ENCODE measurements around the gene NLRX1.

Gene NLRX1

DNA sequence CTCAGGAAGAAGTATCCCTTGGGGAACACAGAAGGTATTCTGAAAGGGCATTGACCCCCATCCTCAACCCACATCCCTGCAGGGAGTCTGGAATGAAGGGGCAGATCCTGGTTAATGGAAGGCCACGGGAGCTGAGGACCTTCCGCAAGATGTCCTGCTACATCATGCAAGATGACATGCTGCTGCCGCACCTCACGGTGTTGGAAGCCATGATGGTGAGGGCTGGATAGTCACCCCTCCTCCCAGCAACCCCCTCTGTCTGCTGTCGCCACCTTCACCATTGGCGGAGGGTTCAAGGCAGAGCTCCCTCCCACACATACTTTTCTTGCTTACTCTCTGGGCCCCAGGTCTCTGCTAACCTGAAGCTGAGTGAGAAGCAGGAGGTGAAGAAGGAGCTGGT is 14.3 kb upstream of the NLRX1 start:
- TF ChIP-seq FOXM1 (IDR thresholded peaks at IDR 0.05; ENCODE audit: borderline replicate concordance, low read depth) (no peak), CREB1 (IDR thresholded peaks at IDR 0.05; ENCODE audit: low read depth) (no peak), EGR1 (IDR thresholded peaks at IDR 0.05) (no peak), TEAD4 (IDR thresholded peaks at IDR 0.05) (no peak), ZBTB7A (IDR thresholded peaks at IDR 0.05; ENCODE audit: low read depth) (no peak), CEBPB (IDR thresholded peaks at IDR 0.05) (no peak), EP300 (IDR thresholded peaks at IDR 0.05; ENCODE audit: borderline replicate concordance) (no peak), TCF12 (IDR thresholded peaks at IDR 0.05; ENCODE audit: low read depth) (no peak), NFIC (IDR thresholded peaks at IDR 0.05) (no peak), YY1 (IDR thresholded peaks at IDR 0.05; ENCODE audit: low read depth) (no peak), RAD21 (IDR thresholded peaks at IDR 0.05; ENCODE audit: low read depth) (no peak), TAF1 (IDR thresholded peaks at IDR 0.05; ENCODE audit: low read depth) (no peak)
- TF ChIP-seq, protein P1, sequence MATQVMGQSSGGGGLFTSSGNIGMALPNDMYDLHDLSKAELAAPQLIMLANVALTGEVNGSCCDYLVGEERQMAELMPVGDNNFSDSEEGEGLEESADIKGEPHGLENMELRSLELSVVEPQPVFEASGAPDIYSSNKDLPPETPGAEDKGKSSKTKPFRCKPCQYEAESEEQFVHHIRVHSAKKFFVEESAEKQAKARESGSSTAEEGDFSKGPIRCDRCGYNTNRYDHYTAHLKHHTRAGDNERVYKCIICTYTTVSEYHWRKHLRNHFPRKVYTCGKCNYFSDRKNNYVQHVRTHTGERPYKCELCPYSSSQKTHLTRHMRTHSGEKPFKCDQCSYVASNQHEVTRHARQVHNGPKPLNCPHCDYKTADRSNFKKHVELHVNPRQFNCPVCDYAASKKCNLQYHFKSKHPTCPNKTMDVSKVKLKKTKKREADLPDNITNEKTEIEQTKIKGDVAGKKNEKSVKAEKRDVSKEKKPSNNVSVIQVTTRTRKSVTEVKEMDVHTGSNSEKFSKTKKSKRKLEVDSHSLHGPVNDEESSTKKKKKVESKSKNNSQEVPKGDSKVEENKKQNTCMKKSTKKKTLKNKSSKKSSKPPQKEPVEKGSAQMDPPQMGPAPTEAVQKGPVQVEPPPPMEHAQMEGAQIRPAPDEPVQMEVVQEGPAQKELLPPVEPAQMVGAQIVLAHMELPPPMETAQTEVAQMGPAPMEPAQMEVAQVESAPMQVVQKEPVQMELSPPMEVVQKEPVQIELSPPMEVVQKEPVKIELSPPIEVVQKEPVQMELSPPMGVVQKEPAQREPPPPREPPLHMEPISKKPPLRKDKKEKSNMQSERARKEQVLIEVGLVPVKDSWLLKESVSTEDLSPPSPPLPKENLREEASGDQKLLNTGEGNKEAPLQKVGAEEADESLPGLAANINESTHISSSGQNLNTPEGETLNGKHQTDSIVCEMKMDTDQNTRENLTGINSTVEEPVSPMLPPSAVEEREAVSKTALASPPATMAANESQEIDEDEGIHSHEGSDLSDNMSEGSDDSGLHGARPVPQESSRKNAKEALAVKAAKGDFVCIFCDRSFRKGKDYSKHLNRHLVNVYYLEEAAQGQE (IDR thresholded peaks at IDR 0.05; ENCODE audit: low read depth): no peak
- TF ChIP-seq, protein P2, sequence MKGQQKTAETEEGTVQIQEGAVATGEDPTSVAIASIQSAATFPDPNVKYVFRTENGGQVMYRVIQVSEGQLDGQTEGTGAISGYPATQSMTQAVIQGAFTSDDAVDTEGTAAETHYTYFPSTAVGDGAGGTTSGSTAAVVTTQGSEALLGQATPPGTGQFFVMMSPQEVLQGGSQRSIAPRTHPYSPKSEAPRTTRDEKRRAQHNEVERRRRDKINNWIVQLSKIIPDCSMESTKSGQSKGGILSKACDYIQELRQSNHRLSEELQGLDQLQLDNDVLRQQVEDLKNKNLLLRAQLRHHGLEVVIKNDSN (IDR thresholded peaks at IDR 0.05): no peak
- TF ChIP-seq, protein P3, sequence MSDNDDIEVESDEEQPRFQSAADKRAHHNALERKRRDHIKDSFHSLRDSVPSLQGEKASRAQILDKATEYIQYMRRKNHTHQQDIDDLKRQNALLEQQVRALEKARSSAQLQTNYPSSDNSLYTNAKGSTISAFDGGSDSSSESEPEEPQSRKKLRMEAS (IDR thresholded peaks at IDR 0.05): no peak

DNA sequence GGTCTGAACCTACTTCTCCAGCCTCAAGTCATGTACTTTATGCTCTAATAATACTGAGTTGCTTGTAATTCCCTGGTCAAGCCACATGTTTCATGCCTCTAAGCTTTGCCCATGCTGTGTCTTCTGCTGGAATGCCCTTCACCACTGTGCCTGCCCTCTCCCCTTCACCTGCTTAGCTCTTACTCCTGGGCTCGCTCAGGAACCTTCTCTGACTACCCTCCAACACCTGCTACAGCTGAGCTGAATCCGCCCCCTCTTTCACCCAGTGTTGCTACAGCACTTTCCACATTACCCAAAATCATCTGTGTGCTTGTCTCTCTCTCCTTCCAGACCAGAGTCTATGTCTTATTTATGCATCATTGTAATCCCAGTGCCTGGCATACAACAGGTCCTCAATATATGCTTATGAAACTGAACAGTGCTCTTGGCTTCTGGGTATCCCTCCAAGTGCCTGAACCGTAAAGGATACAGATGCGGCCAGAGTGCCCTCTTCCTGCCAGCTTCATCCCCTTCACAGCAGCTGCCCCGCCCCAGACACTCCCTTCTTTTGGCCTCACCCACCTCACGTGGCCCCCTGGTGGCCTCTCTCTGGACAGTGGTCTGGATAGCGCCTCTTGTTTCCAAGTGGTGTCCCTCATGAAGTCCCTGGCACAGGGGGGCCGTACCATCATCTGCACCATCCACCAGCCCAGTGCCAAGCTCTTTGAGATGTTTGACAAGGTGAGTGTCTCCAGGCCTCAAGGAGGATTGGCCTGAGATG is 12.6 kb upstream of the NLRX1 start:
- TF ChIP-seq, protein P2 (IDR thresholded peaks at IDR 0.05): 0 out of 2 replicates have a peak, but pooled peaks have one; percentile 31
- TF ChIP-seq, protein P3 (IDR thresholded peaks at IDR 0.05): no peak

DNA sequence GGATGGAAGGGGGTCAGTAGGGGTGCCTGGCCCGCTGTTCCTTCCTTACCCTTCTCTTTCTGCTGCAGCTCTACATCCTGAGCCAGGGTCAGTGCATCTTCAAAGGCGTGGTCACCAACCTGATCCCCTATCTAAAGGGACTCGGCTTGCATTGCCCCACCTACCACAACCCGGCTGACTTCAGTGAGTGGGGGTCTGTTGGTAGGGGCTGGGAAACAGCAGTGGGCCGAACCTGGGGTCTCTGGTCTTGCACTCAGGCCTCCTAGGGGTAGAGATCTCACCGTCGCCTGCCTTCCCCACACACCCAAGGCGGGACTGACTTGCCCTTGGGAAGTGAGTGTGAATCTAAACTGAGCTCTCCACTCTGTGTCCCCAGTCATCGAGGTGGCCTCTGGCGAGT is 12.0 kb upstream of the NLRX1 start:
- TF ChIP-seq, protein P3 (IDR thresholded peaks at IDR 0.05): no peak
- TF ChIP-seq FOXM1 (IDR thresholded peaks at IDR 0.05; ENCODE audit: borderline replicate concordance, low read depth) (no peak), CREB1 (IDR thresholded peaks at IDR 0.05; ENCODE audit: low read depth) (no peak), NFIC (IDR thresholded peaks at IDR 0.05) (no peak), EGR1 (IDR thresholded peaks at IDR 0.05) (no peak), EP300 (IDR thresholded peaks at IDR 0.05; ENCODE audit: borderline replicate concordance) (no peak), TEAD4 (IDR thresholded peaks at IDR 0.05) (no peak), RAD21 (IDR thresholded peaks at IDR 0.05; ENCODE audit: low read depth) (no peak), TAF1 (IDR thresholded peaks at IDR 0.05; ENCODE audit: low read depth) (no peak), YY1 (IDR thresholded peaks at IDR 0.05; ENCODE audit: low read depth) (no peak), TCF12 (IDR thresholded peaks at IDR 0.05; ENCODE audit: low read depth) (no peak), ZBTB7A (IDR thresholded peaks at IDR 0.05; ENCODE audit: low read depth) (no peak), CEBPB (IDR thresholded peaks at IDR 0.05) (no peak)
- TF ChIP-seq, protein P2 (IDR thresholded peaks at IDR 0.05): no peak
- TF ChIP-seq, protein P1 (IDR thresholded peaks at IDR 0.05; ENCODE audit: low read depth): no peak

DNA sequence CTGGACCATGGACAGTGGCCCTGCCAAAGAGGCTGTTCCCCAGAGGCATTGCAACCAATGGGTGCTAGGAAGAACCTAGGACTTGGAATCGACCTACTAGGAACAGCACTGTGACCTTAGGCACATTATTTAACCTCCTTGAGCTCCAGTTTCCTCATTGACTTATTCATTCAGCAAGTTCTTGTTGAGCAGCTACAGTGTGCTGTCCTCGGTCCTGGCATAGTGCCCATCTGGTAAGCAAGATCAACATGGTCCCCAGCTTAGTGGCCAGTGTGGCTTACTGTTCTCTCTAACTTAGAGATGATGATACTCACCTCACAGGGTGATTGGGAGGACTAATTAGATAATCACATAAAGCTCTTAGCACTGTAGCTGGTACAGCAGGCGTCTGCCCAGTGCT is 11.5 kb upstream of the NLRX1 start:
- no peak for TF ChIP-seq TAF1 (IDR thresholded peaks at IDR 0.05; ENCODE audit: low read depth)
- TF ChIP-seq, protein P3 (IDR thresholded peaks at IDR 0.05): no peak
- no peak for TF ChIP-seq EP300 (IDR thresholded peaks at IDR 0.05; ENCODE audit: borderline replicate concordance)
- TF ChIP-seq YY1 (IDR thresholded peaks at IDR 0.05; ENCODE audit: low read depth): no peak
- TF ChIP-seq, protein P2 (IDR thresholded peaks at IDR 0.05): no peak
- no peak for TF ChIP-seq CEBPB (IDR thresholded peaks at IDR 0.05)
- TF ChIP-seq, protein P1 (IDR thresholded peaks at IDR 0.05; ENCODE audit: low read depth): peak; percentile 45; the same call in 1 of the 2 replicates

All from Ishikawa (cell line).